Common myeloid progenitor, CD34-positive (primary cell): ENCODE data around the gene CDR2L.
A peak's percentile ranks its signal among the peaks of the same experiment; 100 is the strongest.
"Not testable (repeated sequence)": the region's sequence is repeated elsewhere in the genome, so short reads cannot be mapped to it uniquely, and the experiment has no call there.

Experiments
- CTCF ChIA-PET: fragments of 350-600 bp; sonication (Branson Sonifier 250); formaldehyde crosslinking; loops from one replicate; lab custom pipeline; 2021; ENCODE audit warnings: antibody characterized with exemption; lab: Charles Lee
- POLR2A ChIA-PET: fragments of 350-600 bp; sonication (Branson Sonifier 250); formaldehyde crosslinking; loops from one replicate; lab custom pipeline; 2021; ENCODE audit warnings: antibody characterized with exemption; lab: Charles Lee
- DNase-seq, 3 donors: peaks; one replicate each; pipeline versions ENCODE4 v3.0.0 to v3.0.0-alpha.2; 2013
- H3K27ac ChIP-seq, 2 experiments: 1 replicate in 1 of 2; 2 replicates in 1 of 2; pipeline ENCODE4 v1.7.0; 2013; ENCODE audit warnings: inconsistent platforms in 2 of 2, low read length in 2 of 2, mild to moderate bottlenecking in 2 of 2, low read depth in 1 of 2, moderate library complexity in 1 of 2; ENCODE audit not compliant: severe bottlenecking in 2 of 2, insufficient read depth in 1 of 2, poor library complexity in 1 of 2
- H3K27me3 ChIP-seq, 5 experiments: replicated peaks in 2 of 5; 1 replicate in 3 of 5; 2 replicates in 2 of 5; pipeline versions ENCODE4 v1.6.1 to v1.7.0; 2013; ENCODE audit warnings: low read length in 4 of 5, mild to moderate bottlenecking in 2 of 5, moderate library complexity in 2 of 5, inconsistent platforms in 1 of 5; ENCODE audit not compliant: insufficient read depth in 5 of 5, control insufficient read depth in 4 of 5
- H3K36me3 ChIP-seq, 4 experiments: 1 replicate in 2 of 4; 2 replicates in 2 of 4; pipeline versions ENCODE4 v1.6.1 to v1.7.0; 2013; ENCODE audit warnings: low read length in 3 of 4, control low read depth in 1 of 4, mild to moderate bottlenecking in 1 of 4; ENCODE audit not compliant: control insufficient read depth in 4 of 4, insufficient read depth in 4 of 4
- H3K4me1 ChIP-seq, 4 experiments: 1 replicate in 3 of 4; 2 replicates in 1 of 4; pipeline versions ENCODE4 v1.6.1 to v1.7.1; 2013; ENCODE audit warnings: low read length in 3 of 4, mild to moderate bottlenecking in 3 of 4, control low read depth in 1 of 4, inconsistent platforms in 1 of 4, moderate library complexity in 1 of 4; ENCODE audit not compliant: control insufficient read depth in 4 of 4, insufficient read depth in 4 of 4; ENCODE audit errors: control extremely low read depth in 1 of 4
- H3K4me3 ChIP-seq, 7 experiments: 1 replicate in 4 of 7; 2 replicates in 3 of 7; pipeline versions ENCODE4 v1.5.1 to v1.7.0; 2013; ENCODE audit warnings: mild to moderate bottlenecking in 7 of 7, low read length in 6 of 7, moderate library complexity in 6 of 7, inconsistent platforms in 2 of 7, low read depth in 2 of 7, control low read depth in 1 of 7; ENCODE audit not compliant: insufficient read depth in 4 of 7, control insufficient read depth in 1 of 7; ENCODE audit errors: extremely low read depth in 1 of 7
- H3K9me3 ChIP-seq, 5 experiments: 1 replicate in 4 of 5; 2 replicates in 1 of 5; pipeline versions ENCODE4 v1.6.1 to v1.7.1; 2013; ENCODE audit warnings: low read length in 4 of 5, mild to moderate bottlenecking in 2 of 5, inconsistent platforms in 1 of 5, low read depth in 1 of 5, moderate library complexity in 1 of 5; ENCODE audit not compliant: control insufficient read depth in 4 of 5, insufficient read depth in 2 of 5; ENCODE audit errors: control extremely low read depth in 1 of 5
- WGBS: methylation state at CpG from one replicate; pipeline ENCODE4 v1.1.5; 2013; ENCODE audit not compliant: insufficient coverage; 5-methylcytosine and 5-hydroxymethylcytosine counted together

The CDR2L gene

GRCh38 chr17:75024686-75025397 lies 37.4 kb downstream of the CDR2L start:
- Histone ChIP-seq H3K9me3 (peaks cover 0 to 4% (median 0%) of the 10 kb centered on the region in 5 experiments), H3K36me3 (peaks cover 3 to 27% (median 16%) of the 10 kb centered on the region in 4 experiments), H3K4me1 (no peaks in the 10 kb centered on the region), H3K4me3 (no peak overlapping the region), H3K27me3 (no peaks in the 10 kb centered on the region), H3K27ac (no peak overlapping the region)
- WGBS = 94% methylated on average over 6 of the region's 10 CpGs
- ChIA-PET POLR2A (interaction anchor here (0.6 to 0.7 kb wide), 2 partner anchors 11 to 46 kb away, joined by 3 to 5 read pairs; no protein-coding TSS in a partner anchor), CTCF (interaction anchor here (0.8 to 3.5 kb wide), 5 partner anchors 9 to 63 kb away, joined by 3 to 23 read pairs (median 4); partner anchors contain the start of gene MRPL58)
- peak in 1 of 3 donors; percentile 26 for DNase-seq

- 83% methylated on average over 8 of the region's 9 CpGs for WGBS
- not testable (repeated sequence) for H3K27me3 ChIP-seq, H3K27ac ChIP-seq, DNase-seq, H3K4me1 ChIP-seq, H3K4me3 ChIP-seq, H3K9me3 ChIP-seq
- ChIA-PET CTCF (interaction anchor here (1.0 to 3.5 kb wide), 4 partner anchors 9 to 64 kb away, joined by 3 to 23 read pairs (median 8); partner anchors contain the start of gene MRPL58), POLR2A (interaction anchor here (0.7 kb wide), 1 partner anchor 11 kb away, joined by 5 read pairs; no protein-coding TSS in a partner anchor)
- peaks cover 0 to 23% (median 13%) of the 10 kb centered on the region in 4 experiments for H3K36me3 ChIP-seq
These were observed 37.9 kb downstream of the CDR2L start for GRCh38 chr17:75025398-75025734.

GRCh38 chr17:75026650-75027049 lies 39.2 kb downstream of the CDR2L start:
- peaks cover 0 to 10% (median 3%) of the 10 kb centered on the region in 4 experiments for H3K36me3 ChIP-seq
- CTCF ChIA-PET, H3K27me3 ChIP-seq, DNase-seq, H3K27ac ChIP-seq, H3K4me3 ChIP-seq, H3K4me1 ChIP-seq, POLR2A ChIA-PET: not testable (repeated sequence)
- WGBS = 77% methylated on average over 2 of the region's 2 CpGs
- H3K9me3 ChIP-seq = peaks cover 0 to 16% (median 4%) of the 10 kb centered on the region in 5 experiments

- peaks cover 0 to 2% (median 0%) of the 10 kb centered on the region in 4 experiments for H3K36me3 ChIP-seq
These were observed 42.7 kb downstream of the CDR2L start for GRCh38 chr17:75030161-75030560.

GRCh38 chr17:75031972-75032719 lies 44.7 kb downstream of the CDR2L start:
- Histone ChIP-seq H3K36me3 (peaks cover 0 to 3% (median 0%) of the 10 kb centered on the region in 4 experiments), H3K9me3 (peaks cover 0 to 16% (median 4%) of the 10 kb centered on the region in 5 experiments), H3K4me1 (peaks cover 4 to 43% (median 36%) of the 10 kb centered on the region in 4 experiments), H3K27me3 (no peaks in the 10 kb centered on the region), H3K4me3 (peak overlapping the region; percentile 10 to 95 (median 32)), H3K27ac (no peak overlapping the region)
- ChIA-PET CTCF (interaction anchor here (0.9 to 2.0 kb wide), 8 partner anchors 10 to 73 kb away, joined by 3 to 16 read pairs (median 4); partner anchors contain the start of genes CDR2L and MRPL58), POLR2A (interaction anchor here (0.6 to 1.4 kb wide), 3 partner anchors 19 to 151 kb away, joined by 3 to 5 read pairs (median 4); partner anchors contain the start of genes MRPL58 and SUMO2)
- DNase-seq = peak; percentile 72 to 86 (median 79)
- WGBS = 5% methylated on average over 10 of the region's 10 CpGs

More at GRCh38 chr17:75030161-75030560, 42.7 kb downstream of the CDR2L start:
- peaks cover 4 to 29% (median 26%) of the 10 kb centered on the region in 4 experiments for H3K4me1 ChIP-seq
- H3K27me3 ChIP-seq = no peaks in the 10 kb centered on the region
- POLR2A ChIA-PET = no interaction called here
- WGBS = 100% methylated on average over 2 of the region's 8 CpGs
- H3K27ac ChIP-seq = no peak overlapping the region
- H3K9me3 ChIP-seq = peaks cover 0 to 16% (median 4%) of the 10 kb centered on the region in 5 experiments
- no peak overlapping the region for H3K4me3 ChIP-seq
- CTCF ChIA-PET = no interaction called here
- no peak for DNase-seq

GRCh38 chr17:75032720-75033280 lies 45.4 kb downstream of the CDR2L start:
- POLR2A ChIA-PET = interaction anchor here (0.6 to 1.4 kb wide), 4 partner anchors 17 to 150 kb away, joined by 3 to 5 read pairs (median 4); partner anchors contain the start of genes MRPL58 and SUMO2
- Histone ChIP-seq H3K27me3 (no peaks in the 10 kb centered on the region), H3K9me3 (peaks cover 0 to 16% (median 4%) of the 10 kb centered on the region in 5 experiments), H3K36me3 (peaks cover 0 to 3% (median 0%) of the 10 kb centered on the region in 4 experiments), H3K4me1 (peaks cover 4 to 43% (median 36%) of the 10 kb centered on the region in 4 experiments), H3K27ac (no peak overlapping the region), H3K4me3 (peak overlapping the region in 6 of 7 experiments; percentile 91 to 95 (median 91))
- no peak for DNase-seq
- CTCF ChIA-PET = interaction anchor here (1.1 to 2.0 kb wide), 5 partner anchors 19 to 73 kb away, joined by 3 to 16 read pairs (median 5); partner anchors contain the start of genes CDR2L and MRPL58
- WGBS = 0% methylated on average over 6 of the region's 13 CpGs
